MM.1S (cell line): ENCODE data around the gene EGR2.

Experiments
- EZH2 ChIP-seq: fragments of 300-600 bp; sonication (generic); optimal IDR thresholded peaks from 2 replicates; pipeline ENCODE3; 2017; ENCODE audit warnings: low read depth, mild to moderate bottlenecking, antibody characterized with exemption, low read length, mixed read lengths
- EZH2phosphoT487 ChIP-seq: fragments of 300-600 bp; sonication (generic); IDR thresholded peaks from 2 replicates; pipeline ENCODE4 v1.6.1; 2018; ENCODE audit warnings: antibody characterized with exemption, low read length
- TF ChIP-seq, protein P1 (sequence below): fragments of 300-600 bp; sonication (generic); IDR thresholded peaks from 2 replicates; pipeline ENCODE4 v1.5.1; 2016; ENCODE audit warnings: antibody characterized with exemption, low read length, mixed read lengths

DNA sequence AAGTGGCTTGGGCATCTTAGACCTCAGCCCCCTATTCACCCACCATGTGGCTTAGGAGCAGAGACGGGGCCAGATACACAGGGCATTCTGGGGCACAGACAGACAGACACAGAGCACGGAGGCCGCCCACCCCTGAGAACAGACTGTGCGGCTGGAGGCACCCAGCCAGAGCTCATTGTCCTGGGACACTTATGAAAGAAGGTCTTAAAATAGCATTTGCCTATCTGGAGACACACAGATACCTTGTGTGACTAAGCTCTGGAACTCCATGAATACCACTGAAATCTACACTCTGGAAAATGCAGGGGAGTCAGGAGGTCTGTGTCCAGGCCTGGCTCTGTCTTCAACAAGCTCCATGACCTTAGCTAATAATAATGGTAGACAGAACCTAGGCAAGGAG, 53.0 kb downstream of the EGR2 start:
- TF ChIP-seq EZH2phosphoT487 (no peak), EZH2 (no peak)
- TF ChIP-seq, protein P1, sequence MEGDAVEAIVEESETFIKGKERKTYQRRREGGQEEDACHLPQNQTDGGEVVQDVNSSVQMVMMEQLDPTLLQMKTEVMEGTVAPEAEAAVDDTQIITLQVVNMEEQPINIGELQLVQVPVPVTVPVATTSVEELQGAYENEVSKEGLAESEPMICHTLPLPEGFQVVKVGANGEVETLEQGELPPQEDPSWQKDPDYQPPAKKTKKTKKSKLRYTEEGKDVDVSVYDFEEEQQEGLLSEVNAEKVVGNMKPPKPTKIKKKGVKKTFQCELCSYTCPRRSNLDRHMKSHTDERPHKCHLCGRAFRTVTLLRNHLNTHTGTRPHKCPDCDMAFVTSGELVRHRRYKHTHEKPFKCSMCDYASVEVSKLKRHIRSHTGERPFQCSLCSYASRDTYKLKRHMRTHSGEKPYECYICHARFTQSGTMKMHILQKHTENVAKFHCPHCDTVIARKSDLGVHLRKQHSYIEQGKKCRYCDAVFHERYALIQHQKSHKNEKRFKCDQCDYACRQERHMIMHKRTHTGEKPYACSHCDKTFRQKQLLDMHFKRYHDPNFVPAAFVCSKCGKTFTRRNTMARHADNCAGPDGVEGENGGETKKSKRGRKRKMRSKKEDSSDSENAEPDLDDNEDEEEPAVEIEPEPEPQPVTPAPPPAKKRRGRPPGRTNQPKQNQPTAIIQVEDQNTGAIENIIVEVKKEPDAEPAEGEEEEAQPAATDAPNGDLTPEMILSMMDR, result no peak
